Cardiac septum (tissue), 1 donor: ENCODE measurements around the gene SESN3. TPM values are rescaled to one million over a fixed set of nuclear protein-coding genes. Genes with fewer than 3 reads are reported as not detected.

Source experiments
- DNase-seq: peaks from one replicate; pipeline ENCODE4 v3.0.0-alpha.2; 2020; ENCODE audit warnings: low spot score
- intact Hi-C: fragments of 100-400 bp; cut with DNase I; formaldehyde crosslinking; loops from one replicate; pipeline ENCODE4 v1.14.0; 2022
- total RNA-seq: library from RNA; stranded (reverse); fragmentation: NEBNext Ultra II Directional; extraction: Animal tissue kit (Norgen Biotek cat#: 25700); gene quantifications from one replicate; pipeline ENCODE4 v1.2.1, GENCODE V29; 2021
- donor health status: DM: no; HTN: no; CAD: no.

SESN3 gene
- total RNA-seq, 1 donor from 2014 or later: 10.6 TPM

DNA sequence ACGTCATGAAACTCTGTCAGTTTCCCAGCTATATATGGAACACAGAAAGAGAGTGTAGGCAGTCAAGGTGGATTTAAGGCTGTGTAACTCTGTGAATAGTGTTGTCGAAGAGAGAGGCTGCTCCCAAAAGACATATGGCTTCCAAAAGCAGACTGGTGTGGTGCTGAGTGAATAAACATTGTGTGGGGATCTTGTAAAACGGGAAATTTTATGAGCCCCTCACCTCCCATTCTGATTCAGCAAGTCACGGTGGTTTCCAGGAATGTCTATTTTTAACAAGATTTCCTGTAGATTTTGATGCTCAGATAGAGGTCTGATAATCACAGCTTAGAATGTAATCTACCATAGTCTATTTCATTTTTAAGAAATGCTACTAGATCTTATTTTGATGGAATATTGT, 67.9 kb downstream of the SESN3 start:
- DNase-seq: no peak
- intact Hi-C loops: no loop called here

DNA sequence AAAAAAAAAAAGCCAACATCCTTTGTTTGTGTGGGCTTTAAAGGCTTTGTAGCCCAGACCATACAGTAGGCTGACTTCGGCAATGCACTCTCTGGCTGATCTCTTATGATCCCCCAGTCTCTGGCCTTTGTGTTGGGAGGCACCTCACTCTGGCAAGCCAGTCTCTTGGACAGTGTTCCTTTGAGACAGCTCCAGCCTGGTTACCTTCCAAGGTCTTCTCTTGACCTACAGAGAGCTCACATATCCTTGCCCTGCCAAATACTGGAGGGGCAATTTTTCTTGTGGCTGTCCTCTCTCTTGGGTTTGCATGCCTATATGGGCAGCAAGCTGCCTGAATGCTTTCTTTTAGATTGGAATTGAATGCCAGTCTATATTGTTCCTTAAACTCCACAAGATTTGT, 69.8 kb downstream of the SESN3 start:
- DNase-seq: no peak
- intact Hi-C loops: no loop called here

- DNase-seq: no peak
- intact Hi-C loops: no loop called here
Measured at GRCh38 chr11:95157824-95158223, 73.2 kb downstream of the SESN3 start.

GRCh38 chr11:95156916-95157541, 74.0 kb downstream of the SESN3 start:
- intact Hi-C loops: no loop called here
- DNase-seq: no peak

GRCh38 chr11:95156133-95156721, 74.8 kb downstream of the SESN3 start:
- intact Hi-C loops: no loop called here
- no peak for DNase-seq

GRCh38 chr11:95155385-95155784, 75.6 kb downstream of the SESN3 start:
- DNase-seq: no peak
- intact Hi-C loops: no loop called here

GRCh38 chr11:95154514-95154913, 76.5 kb downstream of the SESN3 start:
- intact Hi-C loops: loop anchor here (5.0 kb wide), 2 partner anchors 67 to 78 kb away; partner anchors contain the start of genes ENDOD1 and SESN3
- no peak for DNase-seq

DNA sequence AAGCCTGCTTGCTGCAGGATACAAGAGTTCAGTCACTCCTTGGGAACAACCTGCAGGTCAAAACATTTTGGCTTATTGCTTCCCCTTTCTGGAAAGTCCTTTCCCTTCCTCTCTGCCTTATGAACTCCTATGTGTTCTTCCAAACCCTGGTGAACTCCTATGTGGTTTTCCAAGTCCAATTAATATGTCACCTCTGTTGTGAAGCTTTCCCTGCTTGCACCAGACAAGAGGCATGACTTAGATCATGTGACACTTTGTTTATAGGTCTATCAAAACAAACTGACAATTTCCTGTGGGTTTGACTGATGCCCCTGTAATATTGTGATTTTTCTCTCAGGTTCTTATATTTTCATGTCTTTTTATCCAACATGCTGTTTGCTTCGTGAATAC, 77.2 kb downstream of the SESN3 start:
- intact Hi-C loops: loop anchor here (2.0 to 5.0 kb wide), 4 partner anchors 67 to 611 kb away; partner anchors contain the start of genes ENDOD1 and SESN3
- no peak for DNase-seq

GRCh38 chr11:95152876-95153856, 77.8 kb downstream of the SESN3 start:
- intact Hi-C loops: loop anchor here (2.0 to 5.0 kb wide), 4 partner anchors 66 to 612 kb away; partner anchors contain the start of genes ENDOD1 and SESN3
- DNase-seq: no peak

- peak; percentile 95 for DNase-seq
- intact Hi-C loops: loop anchor here (1.0 to 5.0 kb wide), 4 partner anchors 42 to 82 kb away; partner anchors contain the start of genes ENDOD1 and SESN3
Measured at GRCh38 chr11:95150956-95151684, 79.9 kb downstream of the SESN3 start.

DNA sequence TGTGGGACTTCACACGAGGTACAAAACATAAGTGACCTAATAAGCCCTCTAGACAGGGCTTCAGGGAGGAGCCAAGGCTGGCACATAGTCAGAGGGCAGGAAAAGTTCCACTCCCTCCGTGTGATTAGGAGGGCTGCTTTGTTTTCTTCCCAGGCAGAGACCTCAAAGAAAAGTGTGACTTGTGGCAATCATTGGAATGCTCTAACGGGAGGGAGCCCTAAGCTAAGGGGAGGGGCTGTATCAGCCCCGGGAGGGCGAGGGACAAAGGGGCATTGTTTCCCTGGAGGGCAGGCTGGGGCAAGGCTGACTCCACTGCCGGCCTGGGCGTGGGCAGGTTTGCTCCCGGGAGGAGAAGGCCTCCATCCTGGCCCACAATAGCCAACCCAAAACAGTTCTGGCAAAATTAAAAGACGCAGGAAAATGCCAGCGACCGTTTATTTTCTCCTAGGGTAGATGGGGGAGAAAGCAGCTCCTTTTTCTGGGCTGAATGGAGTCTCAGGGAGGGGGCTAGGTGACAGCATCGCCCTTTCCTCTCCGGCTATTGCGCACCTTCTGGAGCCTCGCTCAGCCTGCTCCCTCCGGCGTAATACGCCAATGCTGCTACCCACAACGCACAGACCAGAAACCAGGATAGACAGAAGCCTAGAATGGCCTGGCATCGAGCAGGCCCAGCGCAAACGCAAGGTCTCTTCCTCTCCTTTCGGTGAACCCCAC, 81.2 kb downstream of the SESN3 start:
- intact Hi-C loops: loop anchor here (2.0 to 10.0 kb wide), 4 partner anchors 41 to 175 kb away; partner anchors contain the start of genes CWC15, ENDOD1, KDM4D and SESN3
- no peak for DNase-seq

GRCh38 chr11:95148938-95149337, 82.1 kb downstream of the SESN3 start:
- no peak for DNase-seq
- intact Hi-C loops: loop anchor here (10.0 kb wide), 1 partner anchor 174 kb away; the partner anchor contains the start of genes CWC15 and KDM4D

GRCh38 chr11:95148406-95148805, 82.6 kb downstream of the SESN3 start:
- intact Hi-C loops: loop anchor here (10.0 kb wide), 1 partner anchor 174 kb away; the partner anchor contains the start of genes CWC15 and KDM4D
- DNase-seq: no peak

- DNase-seq: no peak
- intact Hi-C loops: loop anchor here (10.0 kb wide), 1 partner anchor 173 kb away; the partner anchor contains the start of genes CWC15 and KDM4D
Measured at GRCh38 chr11:95147364-95147905, 83.6 kb downstream of the SESN3 start.

DNA sequence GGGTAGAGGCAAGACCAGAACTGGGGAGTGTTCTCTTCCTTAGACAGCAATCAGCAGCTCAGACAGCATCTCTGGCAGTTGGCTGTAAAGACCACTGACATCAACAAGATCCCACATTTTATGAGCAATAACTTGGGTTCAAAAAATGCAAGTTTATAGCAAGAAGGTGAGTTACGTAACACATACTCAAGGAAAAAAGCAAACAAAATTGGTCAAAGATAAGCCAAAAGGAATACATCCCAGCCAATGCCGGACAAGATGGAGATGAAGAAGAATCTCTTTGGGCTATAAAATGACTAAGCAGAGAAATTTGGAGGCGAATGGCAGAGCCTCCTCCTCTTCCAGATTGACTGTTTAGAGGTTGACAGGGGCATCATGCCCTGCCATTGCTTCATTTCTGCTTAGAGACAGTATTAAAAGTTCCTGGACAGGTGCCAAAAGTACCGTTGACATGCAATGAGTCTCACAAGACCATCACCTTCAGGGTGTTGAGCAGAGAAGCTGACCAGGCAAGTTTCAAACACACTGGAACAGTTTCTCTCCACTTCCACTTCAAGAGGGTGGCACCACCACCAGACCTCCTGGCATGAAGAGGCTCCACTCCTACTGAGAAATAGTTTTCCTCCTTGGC, 85.5 kb downstream of the SESN3 start:
- intact Hi-C loops: loop anchor here (10.0 kb wide), 1 partner anchor 171 kb away; the partner anchor contains the start of genes CWC15 and KDM4D

GRCh38 chr11:95144313-95145235, 86.4 kb downstream of the SESN3 start:
- intact Hi-C loops: loop anchor here (10.0 kb wide), 1 partner anchor 170 kb away; the partner anchor contains the start of genes CWC15 and KDM4D
- DNase-seq: no peak

More for the DNA sequence above, 85.5 kb downstream of the SESN3 start:
- no peak for DNase-seq
